H9 (cell line): ENCODE data around the gene IL1A. TPM values are rescaled to one million over a fixed set of nuclear protein-coding genes. Genes with fewer than 3 reads are reported as not detected.
A peak's percentile ranks its signal among the peaks of the same experiment; 100 is the strongest.

ENCODE experiments used
- DNase-seq: peaks from one replicate; pipeline ENCODE4 v3.0.0-alpha.2; 2017
- H2AFZ ChIP-seq: one replicate; pipeline ENCODE4 v1.6.1; 2013; ENCODE audit warnings: mild to moderate bottlenecking, low read length, control low read depth, moderate library complexity
- H2AK5ac ChIP-seq: 2 replicates; pipeline ENCODE4 v1.6.1; 2013; ENCODE audit warnings: low read length, control low read depth, mixed read lengths; ENCODE audit not compliant: insufficient read length
- H2BK120ac ChIP-seq: one replicate; pipeline ENCODE4 v1.6.1; 2013; ENCODE audit warnings: low read depth, mild to moderate bottlenecking, low read length, control low read depth, inconsistent platforms; ENCODE audit not compliant: poor library complexity, severe bottlenecking
- H2BK12ac ChIP-seq: 2 replicates; pipeline ENCODE4 v1.6.1; 2013; ENCODE audit warnings: low read length, control low read depth, mixed read lengths, low read depth; ENCODE audit not compliant: insufficient read length
- H2BK15ac ChIP-seq: 2 replicates; pipeline ENCODE4 v1.6.1; 2013; ENCODE audit warnings: low read depth, low read length, control low read depth
- H2BK20ac ChIP-seq: one replicate; pipeline ENCODE4 v1.6.1; 2013; ENCODE audit warnings: low read depth, mild to moderate bottlenecking, low read length, control low read depth, inconsistent platforms; ENCODE audit not compliant: poor library complexity, severe bottlenecking
- H2BK5ac ChIP-seq: 2 replicates; pipeline ENCODE4 v1.6.1; 2013; ENCODE audit warnings: low read length, control low read depth, mixed read lengths; ENCODE audit not compliant: insufficient read length
- H3K14ac ChIP-seq: 2 replicates; pipeline ENCODE4 v1.6.1; 2013; ENCODE audit warnings: low read length, control low read depth; ENCODE audit not compliant: insufficient read depth
- H3K18ac ChIP-seq: 2 replicates; pipeline ENCODE4 v1.6.1; 2013; ENCODE audit warnings: low read depth, mild to moderate bottlenecking, mixed read lengths, low read length, control low read depth; ENCODE audit not compliant: insufficient read length
- H3K23ac ChIP-seq: 2 replicates; pipeline ENCODE4 v1.6.1; 2013; ENCODE audit warnings: low read length, control low read depth, mixed read lengths, low read depth; ENCODE audit not compliant: insufficient read length
- H3K23me2 ChIP-seq: 2 replicates; pipeline ENCODE4 v1.6.1; 2013; ENCODE audit warnings: low read depth, mild to moderate bottlenecking, mixed read lengths, low read length, control low read depth; ENCODE audit not compliant: insufficient read length, poor library complexity, severe bottlenecking
- H3K27ac ChIP-seq: 2 replicates; pipeline ENCODE4 v1.5.1; 2013; ENCODE audit warnings: low read length, control low read depth, mixed read lengths, low read depth; ENCODE audit not compliant: insufficient read length
- H3K27me3 ChIP-seq: 2 replicates; pipeline ENCODE4 v1.6.1; 2013; ENCODE audit warnings: low read length, control low read depth, inconsistent platforms; ENCODE audit not compliant: insufficient read depth
- H3K4ac ChIP-seq: 2 replicates; pipeline ENCODE4 v1.6.1; 2013; ENCODE audit warnings: low read depth, mild to moderate bottlenecking, control low read depth, inconsistent platforms, low read length, moderate library complexity
- H3K4me1 ChIP-seq: 2 replicates; pipeline ENCODE4 v1.6.1; 2013; ENCODE audit warnings: low read length, control low read depth, inconsistent platforms; ENCODE audit not compliant: insufficient read depth
- H3K4me2 ChIP-seq: 2 replicates; pipeline ENCODE4 v1.6.1; 2013; ENCODE audit warnings: low read length, control low read depth, mixed read lengths; ENCODE audit not compliant: insufficient read length, insufficient read depth
- H3K56ac ChIP-seq: 2 replicates; pipeline ENCODE4 v1.6.1; 2013; ENCODE audit warnings: low read depth, mild to moderate bottlenecking, mixed read lengths, low read length, control low read depth; ENCODE audit not compliant: insufficient read length
- H3K79me1 ChIP-seq: 2 replicates; pipeline ENCODE4 v1.6.1; 2013; ENCODE audit warnings: low read depth, mild to moderate bottlenecking, moderate library complexity, low read length, control low read depth, inconsistent platforms; ENCODE audit not compliant: insufficient read depth, poor library complexity, severe bottlenecking
- H3K79me2 ChIP-seq: 2 replicates; pipeline ENCODE4 v1.6.1; 2013; ENCODE audit warnings: low read length, control low read depth, inconsistent platforms; ENCODE audit not compliant: insufficient read depth
- H3K9ac ChIP-seq: 2 replicates; pipeline ENCODE4 v1.6.1; 2013; ENCODE audit warnings: low read length, control low read depth, mixed read lengths; ENCODE audit not compliant: insufficient read length; ENCODE audit errors: extremely low read depth
- H3K9me3 ChIP-seq: one replicate; pipeline ENCODE4 v1.6.1; 2013; ENCODE audit warnings: low read depth, low read length, inconsistent platforms; ENCODE audit not compliant: control insufficient read depth
- H3T11ph ChIP-seq: one replicate; pipeline ENCODE4 v1.6.1; 2013; ENCODE audit warnings: mild to moderate bottlenecking, low read length, control low read depth, inconsistent platforms
- H4K20me1 ChIP-seq: one replicate; pipeline ENCODE4 v1.6.1; 2013; ENCODE audit not compliant: control insufficient read depth, insufficient read length, insufficient read depth
- H4K5ac ChIP-seq: 2 replicates; pipeline ENCODE4 v1.6.1; 2013; ENCODE audit warnings: low read depth, mild to moderate bottlenecking, mixed read lengths, low read length, control low read depth; ENCODE audit not compliant: insufficient read length
- H4K8ac ChIP-seq: replicated peaks from 2 replicates; pipeline ENCODE4 v1.6.1; 2013; ENCODE audit warnings: low read length, control low read depth, mixed read lengths, low read depth; ENCODE audit not compliant: insufficient read length
- H4K91ac ChIP-seq: 2 replicates; pipeline ENCODE4 v1.6.1; 2013; ENCODE audit warnings: low read depth, mild to moderate bottlenecking, moderate library complexity, mixed read lengths, low read length, control low read depth; ENCODE audit not compliant: insufficient read length
- H3K27ac Mint-ChIP-seq, 3 experiments: 2 replicates in 2 of 3; 3 replicates in 1 of 3; pipeline ENCODE4 v1.8.0; 2020 to 2021; ENCODE audit warnings: mixed read lengths in 3 of 3, mild to moderate bottlenecking in 1 of 3, moderate library complexity in 1 of 3
- H3K27me3 Mint-ChIP-seq: 2 replicates; pipeline ENCODE4 v1.8.0; 2021; ENCODE audit warnings: low read depth, mild to moderate bottlenecking, moderate library complexity, mixed read lengths
- H3K36me3 Mint-ChIP-seq, 3 experiments: 2 replicates in 2 of 3; 3 replicates in 1 of 3; pipeline ENCODE4 v1.8.0; 2020 to 2021; ENCODE audit warnings: low read depth in 3 of 3, mixed read lengths in 3 of 3; ENCODE audit not compliant: insufficient read depth in 1 of 3
- H3K4me1 Mint-ChIP-seq, 2 experiments: 2 replicates each; pipeline ENCODE4 v1.8.0; 2020; ENCODE audit warnings: mixed read lengths in 2 of 2
- H3K4me3 Mint-ChIP-seq, 2 experiments: 2 replicates in 1 of 2; 3 replicates in 1 of 2; pipeline ENCODE4 v1.8.0; 2020 to 2021; ENCODE audit warnings: mild to moderate bottlenecking in 2 of 2, mixed read lengths in 2 of 2, moderate library complexity in 1 of 2
- H3K9me3 Mint-ChIP-seq, 2 experiments: 2 replicates in 1 of 2; 3 replicates in 1 of 2; pipeline ENCODE4 v1.8.0; 2020; ENCODE audit warnings: mild to moderate bottlenecking in 2 of 2, mixed read lengths in 2 of 2, moderate library complexity in 1 of 2
- CTCF ChIP-seq: fragments of 200-600 bp; sonication (generic); conservative IDR thresholded peaks from 3 replicates; pipeline ENCODE4 v1.8.0; 2021; ENCODE audit warnings: antibody characterized with exemption, mild to moderate bottlenecking
- WGBS: extraction: QIAGEN DNeasy Blood & Tissue Kit; methylation state at CpG from one replicate; pipeline ENCODE4 v1.1.7; 2013; ENCODE audit warnings: missing lambda C conversion rate, low lambda C conversion rate, mixed read lengths; ENCODE audit not compliant: insufficient read length; ENCODE audit errors: extremely low coverage; 5-methylcytosine and 5-hydroxymethylcytosine counted together
- total RNA-seq: library from RNA; stranded (reverse); gene quantifications from 2 replicates; pipeline ENCODE4 v1.2.1, GENCODE V29; 2021

IL1A gene
- total RNA-seq, 1 experiment from 2014 or later, result 0.35 TPM

- Histone ChIP-seq H3K27me3 (no peaks in the 10 kb centered on the region), H2BK120ac (no peak overlapping the region), H3K23me2 (no peaks in the 10 kb centered on the region), H4K5ac (no peak overlapping the region), H2BK5ac (no peak overlapping the region), H3K4me2 (no peak overlapping the region), H3K14ac (no peak overlapping the region), H2BK12ac (no peak overlapping the region), H3K27ac (no peak overlapping the region), H2AFZ (no peak overlapping the region), H3K18ac (no peak overlapping the region), H3K9ac (no peak overlapping the region), H3K79me1 (peaks cover 3% of the 10 kb centered on the region), H3K4me1 (no peaks in the 10 kb centered on the region; the same call in 1 of the 2 replicates), H4K91ac (no peak overlapping the region), H3K56ac (no peak overlapping the region), H4K8ac (no peak overlapping the region), H3K79me2 (no peaks in the 10 kb centered on the region), H3T11ph (no peak overlapping the region), H2BK20ac (no peak overlapping the region), H2AK5ac (no peak overlapping the region), H2BK15ac (no peak overlapping the region), H4K20me1 (no peaks in the 10 kb centered on the region), H3K9me3 (no peaks in the 10 kb centered on the region), H3K4ac (no peak overlapping the region), H3K23ac (no peak overlapping the region)
- Mint-ChIP-seq H3K4me3 (no peak overlapping the region), H3K9me3 (no peaks in the 10 kb centered on the region), H3K27me3 (no peaks in the 10 kb centered on the region), H3K27ac (peak overlapping the region in 1 of 3 experiments; percentile 37; a peak in 1 of 7 replicates), H3K4me1 (no peaks in the 10 kb centered on the region; a peak in 1 of 4 replicates), H3K36me3 (peaks cover 19 to 79% (median 79%) of the 10 kb centered on the region in 3 experiments; a peak in 6 of 7 replicates)
- no CpG with 5 or more reads among the region's 4 CpGs for WGBS
- TF ChIP-seq CTCF, result no peak
- no peak for DNase-seq
Measured at GRCh38 chr2:112755444-112755843, 28.8 kb downstream of the IL1A start.
